ENCODE measurements around the gene NFYC. TPM values are rescaled to one million over a fixed set of nuclear protein-coding genes. Genes with fewer than 3 reads are reported as not detected.

NFYC gene
- total RNA-seq, 1 donor from 2014 or later: 75.9 TPM

- TF ChIP-seq CTCF (IDR thresholded peaks at IDR 0.05): no peak
- H3K27ac ChIP-seq: peak overlapping the region; percentile 55 to 63
- peaks cover 22 to 43% of the 10 kb centered on the region in 2 donors for H3K4me1 ChIP-seq
- no peak for DNase-seq (ENCODE audit: low spot score in 2 of 2)
- H3K36me3 ChIP-seq: no peaks in the 10 kb centered on the region
- H3K27me3 ChIP-seq: no peaks in the 10 kb centered on the region
- no peak overlapping the region for H3K4me3 ChIP-seq
- intact Hi-C loops (cut with DNase I): loop anchor here (10.0 kb wide), 1 partner anchor 699 kb away; no protein-coding TSS in a partner anchor
- H3K9me3 ChIP-seq: no peaks in the 10 kb centered on the region
Observed at GRCh38 chr1:40795811-40796586, 104.5 kb downstream of the NFYC start.

- no peaks in the 10 kb centered on the region for H3K36me3 ChIP-seq
- peaks cover 27 to 46% of the 10 kb centered on the region in 2 donors for H3K4me1 ChIP-seq
- H3K27ac ChIP-seq: peak overlapping the region; percentile 55 to 63
- no peak for TF ChIP-seq CTCF (IDR thresholded peaks at IDR 0.05)
- no peaks in the 10 kb centered on the region for H3K9me3 ChIP-seq
- no peak overlapping the region for H3K4me3 ChIP-seq
- H3K27me3 ChIP-seq: no peaks in the 10 kb centered on the region
- peak; percentile 37 to 94 for DNase-seq (ENCODE audit: low spot score in 2 of 2)
- intact Hi-C loops (cut with DNase I): loop anchor here (10.0 kb wide), 1 partner anchor 698 kb away; no protein-coding TSS in a partner anchor
Observed at GRCh38 chr1:40796939-40797667, 105.6 kb downstream of the NFYC start.

- Histone ChIP-seq H3K4me3 (no peak overlapping the region), H3K36me3 (no peaks in the 10 kb centered on the region), H3K4me1 (peaks cover 30 to 46% of the 10 kb centered on the region in 2 donors), H3K27me3 (no peaks in the 10 kb centered on the region), H3K27ac (peak overlapping the region; percentile 55 to 63), H3K9me3 (no peaks in the 10 kb centered on the region)
- no peak for DNase-seq (ENCODE audit: low spot score in 2 of 2)
- intact Hi-C loops (cut with DNase I): loop anchor here (10.0 kb wide), 1 partner anchor 697 kb away; no protein-coding TSS in a partner anchor
- TF ChIP-seq CTCF (IDR thresholded peaks at IDR 0.05): no peak
Observed at GRCh38 chr1:40797668-40798010, 106.1 kb downstream of the NFYC start.

- H3K27me3 ChIP-seq: no peaks in the 10 kb centered on the region
- no peaks in the 10 kb centered on the region for H3K9me3 ChIP-seq
- intact Hi-C loops (cut with DNase I): loop anchor here (10.0 kb wide), 1 partner anchor 696 kb away; no protein-coding TSS in a partner anchor
- H3K36me3 ChIP-seq: no peaks in the 10 kb centered on the region
- H3K4me1 ChIP-seq: peaks cover 31 to 46% of the 10 kb centered on the region in 2 donors
- TF ChIP-seq CTCF (IDR thresholded peaks at IDR 0.05): no peak
- peak overlapping the region; percentile 27 to 63 for H3K27ac ChIP-seq
- no peak for DNase-seq (ENCODE audit: low spot score in 2 of 2)
- H3K4me3 ChIP-seq: no peak overlapping the region
Observed at GRCh38 chr1:40798366-40799281, 107.1 kb downstream of the NFYC start.

GRCh38 chr1:40799351-40799867 lies 107.9 kb downstream of the NFYC start:
- Histone ChIP-seq H3K4me1 (peaks cover 31 to 46% of the 10 kb centered on the region in 2 donors), H3K4me3 (no peak overlapping the region), H3K36me3 (no peaks in the 10 kb centered on the region), H3K27me3 (no peaks in the 10 kb centered on the region), H3K9me3 (no peaks in the 10 kb centered on the region), H3K27ac (peak overlapping the region in 1 of 2 donors; percentile 27)
- no peak for DNase-seq (ENCODE audit: low spot score in 2 of 2)
- intact Hi-C loops (cut with DNase I): loop anchor here (10.0 kb wide), 1 partner anchor 695 kb away; no protein-coding TSS in a partner anchor
- no peak for TF ChIP-seq CTCF (IDR thresholded peaks at IDR 0.05)
